ENCODE results near the gene SRPK2.

Gene SRPK2

DNA sequence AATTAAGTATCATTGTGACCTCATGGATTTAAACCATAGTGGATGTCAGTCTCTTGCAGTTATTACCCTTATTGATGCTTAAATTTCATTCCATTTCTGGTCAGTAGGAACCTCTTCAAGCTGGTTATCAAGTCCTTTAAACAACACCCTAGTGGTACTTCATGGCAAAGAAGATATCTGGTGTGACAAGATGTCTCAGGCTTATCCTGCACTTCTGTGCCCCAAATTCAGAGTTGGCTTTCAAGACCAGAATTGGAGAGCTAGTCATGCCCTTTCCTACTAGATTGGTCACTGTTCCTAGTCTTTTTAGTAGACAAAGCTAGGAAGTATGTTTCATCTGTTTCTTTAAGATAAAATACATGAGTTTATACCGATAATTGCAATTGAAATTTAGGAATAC, 319.8 kb downstream of the SRPK2 start:
- no peak for DNase-seq

DNA sequence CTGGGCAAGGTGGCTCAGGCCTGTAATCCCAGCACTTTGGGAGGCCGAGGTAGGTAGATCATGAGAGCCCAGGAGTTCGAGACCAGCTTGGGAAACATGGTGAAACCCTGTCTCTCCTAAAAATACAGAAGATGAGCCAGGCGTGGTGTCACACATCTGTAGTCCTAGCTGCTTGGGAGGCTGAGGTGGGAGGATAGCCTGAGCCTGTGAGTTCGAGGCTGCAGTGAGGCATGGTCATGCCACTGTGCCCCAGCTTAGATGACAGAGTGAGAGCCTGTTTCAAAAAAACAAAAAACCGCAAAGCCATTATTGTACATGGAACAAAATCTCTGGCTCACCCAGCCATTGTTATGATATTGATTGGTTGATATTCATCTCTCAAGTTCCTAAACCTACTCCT, 321.0 kb downstream of the SRPK2 start:
- DNase-seq = no peak
